ENCODE data around the gene TRIM54. TPM values are rescaled to one million over a fixed set of nuclear protein-coding genes. Genes with fewer than 3 reads are reported as not detected.

TRIM54 gene
- total and polyA plus RNA-seq, 2 of the 8 experiments (the other 6 are each of a cell fraction or from before 2014, with no cell fraction given) = 3.9 to 5.8 TPM

- TF ChIP-seq USF2 (IDR thresholded peaks at IDR 0.05; ENCODE audit: low read length) (no peak), SP1 (IDR thresholded peaks at IDR 0.05; ENCODE audit: low read depth, low read length) (no peak), ZNF274 (IDR thresholded peaks at IDR 0.05; ENCODE audit: borderline replicate concordance, extremely low read depth, low read length) (no peak), YY1 (IDR thresholded peaks at IDR 0.05; ENCODE audit: low read depth, low read length) (no peak), HDAC2 (IDR thresholded peaks at IDR 0.05; ENCODE audit: borderline replicate concordance in 1 of 2, low read depth in 2 of 2, low read length in 2 of 2) (no peak), RBBP5 (IDR thresholded peaks at IDR 0.05; ENCODE audit: borderline replicate concordance, low read depth, low read length) (no peak), GABPA (IDR thresholded peaks at IDR 0.05; ENCODE audit: borderline replicate concordance, insufficient read depth, low read length) (no peak), SAP30 (IDR thresholded peaks at IDR 0.05; ENCODE audit: insufficient read depth, insufficient replicate concordance, low read length) (no peak)
Measured at GRCh38 chr2:27336173-27336572, 53.9 kb downstream of the TRIM54 start (continued).

Measured in H1 (cell line).